Chondrocyte (in vitro differentiated cells): ENCODE results near the gene GALNT13. TPM values are rescaled to one million over a fixed set of nuclear protein-coding genes. Genes with fewer than 3 reads are reported as not detected.

ENCODE experiments used
- DNase-seq: peaks from one replicate; pipeline ENCODE4 v3.0.0; 2021; ENCODE audit warnings: mixed read lengths, low spot score
- H3K27ac Mint-ChIP-seq: one replicate; pipeline ENCODE4 v1.8.0; 2021; ENCODE audit warnings: mild to moderate bottlenecking, moderate library complexity, mixed read lengths; ENCODE audit not compliant: unreplicated experiment
- H3K27me3 Mint-ChIP-seq: 2 replicates; pipeline ENCODE4 v1.8.0; 2021; ENCODE audit warnings: low read depth, mixed read lengths
- H3K36me3 Mint-ChIP-seq: 2 replicates; pipeline ENCODE4 v1.8.0; 2021; ENCODE audit warnings: low read depth, mixed read lengths
- H3K4me1 Mint-ChIP-seq: 2 replicates; pipeline ENCODE4 v1.8.0; 2021; ENCODE audit warnings: low read depth, mild to moderate bottlenecking, mixed read lengths
- H3K4me3 Mint-ChIP-seq: one replicate; pipeline ENCODE4 v1.8.0; 2021; ENCODE audit warnings: mild to moderate bottlenecking, moderate library complexity, mixed read lengths; ENCODE audit not compliant: unreplicated experiment
- H3K9me3 Mint-ChIP-seq: 2 replicates; pipeline ENCODE4 v1.8.0; 2021; ENCODE audit warnings: low read depth, mixed read lengths
- CTCF ChIP-seq: fragments of 200-600 bp; sonication (generic); IDR thresholded peaks from 2 replicates; pipeline ENCODE4 v1.5.0; 2021; ENCODE audit warnings: antibody characterized with exemption, mild to moderate bottlenecking, moderate library complexity
- total RNA-seq: library from RNA; stranded (reverse); gene quantifications from 3 replicates; pipeline ENCODE4 v1.2.1, GENCODE V29; 2021

Gene GALNT13
- total RNA-seq, 1 donor from 2014 or later, result not detected

GRCh38 chr2:154261473-154262027 lies 389.8 kb downstream of the GALNT13 start:
- DNase-seq, result no peak
- H3K9me3 Mint-ChIP-seq, result no peaks in the 10 kb centered on the region

GRCh38 chr2:154263206-154263605 lies 391.5 kb downstream of the GALNT13 start:
- no peaks in the 10 kb centered on the region for H3K27me3 Mint-ChIP-seq
- H3K36me3 Mint-ChIP-seq, result no peaks in the 10 kb centered on the region
- H3K27ac Mint-ChIP-seq, result no peak overlapping the region

More at GRCh38 chr2:154261473-154262027, 389.8 kb downstream of the GALNT13 start:
- no peaks in the 10 kb centered on the region for H3K27me3 Mint-ChIP-seq
- no peak for TF ChIP-seq CTCF
- H3K36me3 Mint-ChIP-seq, result no peaks in the 10 kb centered on the region
- no peaks in the 10 kb centered on the region for H3K4me1 Mint-ChIP-seq
- no peak overlapping the region for H3K27ac Mint-ChIP-seq
- no peak overlapping the region for H3K4me3 Mint-ChIP-seq

GRCh38 chr2:154264024-154264423 lies 392.3 kb downstream of the GALNT13 start:
- H3K27me3 Mint-ChIP-seq, result no peaks in the 10 kb centered on the region
- H3K27ac Mint-ChIP-seq, result no peak overlapping the region
- H3K4me1 Mint-ChIP-seq, result no peaks in the 10 kb centered on the region
- no peak overlapping the region for H3K4me3 Mint-ChIP-seq
- TF ChIP-seq CTCF, result no peak
- DNase-seq, result no peak
- no peaks in the 10 kb centered on the region for H3K36me3 Mint-ChIP-seq
- H3K9me3 Mint-ChIP-seq, result no peaks in the 10 kb centered on the region

More at GRCh38 chr2:154263206-154263605, 391.5 kb downstream of the GALNT13 start:
- H3K4me3 Mint-ChIP-seq, result no peak overlapping the region
- no peak for TF ChIP-seq CTCF
- no peaks in the 10 kb centered on the region for H3K4me1 Mint-ChIP-seq
- no peaks in the 10 kb centered on the region for H3K9me3 Mint-ChIP-seq
- no peak for DNase-seq

- Mint-ChIP-seq H3K9me3 (no peaks in the 10 kb centered on the region), H3K4me3 (no peak overlapping the region), H3K4me1 (no peaks in the 10 kb centered on the region), H3K36me3 (no peaks in the 10 kb centered on the region), H3K27me3 (no peaks in the 10 kb centered on the region), H3K27ac (no peak overlapping the region)
- TF ChIP-seq CTCF, result no peak
- no peak for DNase-seq
Measured at GRCh38 chr2:154267983-154268382, 396.3 kb downstream of the GALNT13 start.

GRCh38 chr2:154280543-154280942 lies 408.8 kb downstream of the GALNT13 start:
- no peak for TF ChIP-seq CTCF
- no peak overlapping the region for H3K27ac Mint-ChIP-seq
- H3K27me3 Mint-ChIP-seq, result no peaks in the 10 kb centered on the region
- H3K36me3 Mint-ChIP-seq, result no peaks in the 10 kb centered on the region
- no peak overlapping the region for H3K4me3 Mint-ChIP-seq
- no peak for DNase-seq
- H3K4me1 Mint-ChIP-seq, result no peaks in the 10 kb centered on the region
- peaks cover 3% of the 10 kb centered on the region for H3K9me3 Mint-ChIP-seq
